Prostate gland (tissue), 2 donors: ENCODE measurements around the gene DIAPH2. TPM values are rescaled to one million over a fixed set of nuclear protein-coding genes. Genes with fewer than 3 reads are reported as not detected.

Experiments
- DNase-seq: peaks from one replicate; pipeline ENCODE4 v3.0.0-alpha.2; 2019; ENCODE audit warnings: low spot score
- H3K27ac ChIP-seq, 2 donors: fragments of 200-600 bp; sonication (generic); 2 replicates each; pipeline ENCODE4 v1.5.1; 2017 to 2019
- H3K27me3 ChIP-seq: fragments of 200-600 bp; sonication (generic); replicated peaks from 2 replicates; pipeline ENCODE4 v1.5.1; 2019; ENCODE audit not compliant: insufficient read depth
- H3K36me3 ChIP-seq, 2 donors: fragments of 200-600 bp; sonication (generic); 1 replicate in 1 of 2; 2 replicates in 1 of 2; pipeline versions ENCODE4 v1.5.1 to v1.8.1; 2017 to 2019
- H3K4me1 ChIP-seq: fragments of 200-600 bp; sonication (generic); replicated peaks from 2 replicates; pipeline ENCODE4 v1.5.1; 2019
- H3K4me3 ChIP-seq, 2 donors: fragments of 200-600 bp; sonication (generic); 2 replicates each; pipeline ENCODE4 v1.5.1; 2017 to 2019
- H3K9me3 ChIP-seq: fragments of 200-600 bp; sonication (generic); 2 replicates; pipeline ENCODE4 v1.5.1; 2017
- CTCF ChIP-seq, 4 experiments: fragments of 200-600 bp in 2 of 4; fragments of 450-650 bp in 2 of 4; sonication (generic) in 2 of 4; IDR thresholded peaks; 1 replicate in 3 of 4; 2 replicates in 1 of 4; pipeline ENCODE4 v1.5.1; 2016 to 2019; ENCODE audit warnings: antibody characterized with exemption in 4 of 4, mild to moderate bottlenecking in 2 of 4, moderate library complexity in 2 of 4
- POLR2A ChIP-seq: fragments of 450-650 bp; IDR thresholded peaks from one replicate; pipeline ENCODE4 v1.6.1; 2016; ENCODE audit warnings: antibody characterized with exemption, mild to moderate bottlenecking
- POLR2AphosphoS5 ChIP-seq: sonication (generic); formaldehyde crosslinking; IDR thresholded peaks from one replicate; pipeline ENCODE4 v1.6.1; 2017; ENCODE audit warnings: antibody characterized with exemption
- WGBS: methylation state at CpG from one replicate; pipeline ENCODE4 v1.1.5; 2018; 5-methylcytosine and 5-hydroxymethylcytosine counted together
- intact Hi-C: fragments of 100-400 bp; cut with DNase I; formaldehyde crosslinking; loops from one replicate; pipeline ENCODE4 v1.14.2; 2022
- total RNA-seq, 2 donors: library from RNA; depleted of rRNA; stranded (reverse); fragments of >200 nt; gene quantifications; one replicate each; pipeline ENCODE4 v1.1.0, GENCODE V29; 2016

The DIAPH2 gene
- total RNA-seq, 2 donors from 2014 or later, result 8.1 to 44.8 TPM

GRCh38 chrX:96909291-96909690 is 224.6 kb downstream of the DIAPH2 start:
- 4% methylated on average over 5 of the region's 5 CpGs for WGBS
- intact Hi-C loops, result no loop called here
- DNase-seq, result no peak
- H3K4me3 ChIP-seq, result no peak overlapping the region
- TF ChIP-seq POLR2AphosphoS5, result no peak
- no peak for TF ChIP-seq CTCF (IDR thresholded peaks at IDR 0.05)
- TF ChIP-seq POLR2A, result no peak
- no peaks in the 10 kb centered on the region for H3K36me3 ChIP-seq
- no peaks in the 10 kb centered on the region for H3K27me3 ChIP-seq
- H3K4me1 ChIP-seq, result no peaks in the 10 kb centered on the region
- no peak overlapping the region for H3K27ac ChIP-seq
- H3K9me3 ChIP-seq, result no peaks in the 10 kb centered on the region

GRCh38 chrX:96918864-96919263 is 234.2 kb downstream of the DIAPH2 start:
- Histone ChIP-seq H3K36me3 (no peaks in the 10 kb centered on the region), H3K9me3 (no peaks in the 10 kb centered on the region), H3K4me1 (no peaks in the 10 kb centered on the region), H3K27ac (no peak overlapping the region), H3K27me3 (no peaks in the 10 kb centered on the region), H3K4me3 (no peak overlapping the region)
- 91% methylated on average over 2 of the region's 2 CpGs for WGBS
- TF ChIP-seq CTCF (IDR thresholded peaks at IDR 0.05), result no peak
- intact Hi-C loops, result no loop called here
- no peak for DNase-seq

GRCh38 chrX:96919672-96920071 is 235.0 kb downstream of the DIAPH2 start:
- TF ChIP-seq POLR2AphosphoS5, result no peak
- no peak for TF ChIP-seq CTCF (IDR thresholded peaks at IDR 0.05)
- no peak for TF ChIP-seq POLR2A
- Histone ChIP-seq H3K27me3 (no peaks in the 10 kb centered on the region), H3K9me3 (no peaks in the 10 kb centered on the region), H3K4me1 (no peaks in the 10 kb centered on the region), H3K36me3 (no peaks in the 10 kb centered on the region), H3K4me3 (no peak overlapping the region), H3K27ac (no peak overlapping the region)
- DNase-seq, result no peak
- intact Hi-C loops, result no loop called here
- WGBS, result 95% methylated on average over 4 of the region's 4 CpGs

GRCh38 chrX:96924581-96924980 is 239.9 kb downstream of the DIAPH2 start:
- Histone ChIP-seq H3K27ac (no peak overlapping the region), H3K4me1 (no peaks in the 10 kb centered on the region), H3K4me3 (no peak overlapping the region), H3K9me3 (no peaks in the 10 kb centered on the region), H3K36me3 (no peaks in the 10 kb centered on the region), H3K27me3 (no peaks in the 10 kb centered on the region)
- TF ChIP-seq CTCF (IDR thresholded peaks at IDR 0.05), result no peak
- TF ChIP-seq POLR2A, result no peak
- TF ChIP-seq POLR2AphosphoS5, result no peak
- DNase-seq, result no peak
- intact Hi-C loops, result no loop called here
- 90% methylated on average over 3 of the region's 3 CpGs for WGBS

GRCh38 chrX:96929036-96929435 is 244.4 kb downstream of the DIAPH2 start:
- intact Hi-C loops, result no loop called here

More at GRCh38 chrX:96929036-96929435, 244.4 kb downstream of the DIAPH2 start:
- Histone ChIP-seq H3K27ac (no peak overlapping the region), H3K4me1 (no peaks in the 10 kb centered on the region), H3K4me3 (no peak overlapping the region), H3K9me3 (no peaks in the 10 kb centered on the region), H3K36me3 (no peaks in the 10 kb centered on the region), H3K27me3 (no peaks in the 10 kb centered on the region)
- DNase-seq, result no peak
- TF ChIP-seq CTCF (IDR thresholded peaks at IDR 0.05) (no peak), POLR2AphosphoS5 (no peak), POLR2A (no peak)
